AG09309 (cell line): Measurements from ENCODE around the gene POU2F1.
"Not testable (repeated sequence)": the region's sequence is repeated elsewhere in the genome, so short reads cannot be mapped to it uniquely, and the experiment has no call there.

Experiments
- DNase-seq: peaks from one replicate; pipeline ENCODE4 v3.0.0-alpha.2; 2010; ENCODE audit warnings: low read depth
- H3K4me3 ChIP-seq: 2 replicates; pipeline ENCODE4 v1.5.1; 2011; ENCODE audit warnings: mild to moderate bottlenecking, low read depth, low read length, moderate library complexity; ENCODE audit not compliant: control insufficient read depth
- TF ChIP-seq, protein P1 (sequence below): IDR thresholded peaks from 2 replicates; pipeline ENCODE4 v1.5.1; 2011; ENCODE audit warnings: mild to moderate bottlenecking, low read depth, low read length, inconsistent platforms; ENCODE audit not compliant: insufficient read depth, control insufficient read depth; ENCODE audit errors: missing control alignments

Gene POU2F1

DNA sequence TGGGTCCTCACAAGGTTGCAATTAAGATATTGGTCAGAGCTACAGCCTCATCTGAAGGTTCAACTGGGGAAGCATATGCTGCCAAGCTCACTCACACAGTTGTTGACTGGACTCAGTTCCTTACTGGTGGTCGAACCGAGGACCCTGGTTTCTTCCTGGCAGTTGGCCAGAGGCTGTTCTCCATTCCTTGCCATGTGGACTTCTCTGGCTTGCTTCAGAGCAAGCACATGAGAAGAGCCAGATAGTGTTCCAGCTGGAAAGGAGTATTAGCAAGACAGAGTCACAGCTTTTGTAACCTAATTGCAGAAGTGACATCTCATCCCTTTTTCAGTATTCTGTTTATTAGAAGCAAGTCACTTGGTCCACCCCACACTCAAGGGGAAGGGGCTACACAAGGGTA is 23.6 kb downstream of the POU2F1 start:
- H3K4me3 ChIP-seq: no peak overlapping the region
- TF ChIP-seq, protein P1, sequence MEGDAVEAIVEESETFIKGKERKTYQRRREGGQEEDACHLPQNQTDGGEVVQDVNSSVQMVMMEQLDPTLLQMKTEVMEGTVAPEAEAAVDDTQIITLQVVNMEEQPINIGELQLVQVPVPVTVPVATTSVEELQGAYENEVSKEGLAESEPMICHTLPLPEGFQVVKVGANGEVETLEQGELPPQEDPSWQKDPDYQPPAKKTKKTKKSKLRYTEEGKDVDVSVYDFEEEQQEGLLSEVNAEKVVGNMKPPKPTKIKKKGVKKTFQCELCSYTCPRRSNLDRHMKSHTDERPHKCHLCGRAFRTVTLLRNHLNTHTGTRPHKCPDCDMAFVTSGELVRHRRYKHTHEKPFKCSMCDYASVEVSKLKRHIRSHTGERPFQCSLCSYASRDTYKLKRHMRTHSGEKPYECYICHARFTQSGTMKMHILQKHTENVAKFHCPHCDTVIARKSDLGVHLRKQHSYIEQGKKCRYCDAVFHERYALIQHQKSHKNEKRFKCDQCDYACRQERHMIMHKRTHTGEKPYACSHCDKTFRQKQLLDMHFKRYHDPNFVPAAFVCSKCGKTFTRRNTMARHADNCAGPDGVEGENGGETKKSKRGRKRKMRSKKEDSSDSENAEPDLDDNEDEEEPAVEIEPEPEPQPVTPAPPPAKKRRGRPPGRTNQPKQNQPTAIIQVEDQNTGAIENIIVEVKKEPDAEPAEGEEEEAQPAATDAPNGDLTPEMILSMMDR: no peak
- no peak for DNase-seq

DNA sequence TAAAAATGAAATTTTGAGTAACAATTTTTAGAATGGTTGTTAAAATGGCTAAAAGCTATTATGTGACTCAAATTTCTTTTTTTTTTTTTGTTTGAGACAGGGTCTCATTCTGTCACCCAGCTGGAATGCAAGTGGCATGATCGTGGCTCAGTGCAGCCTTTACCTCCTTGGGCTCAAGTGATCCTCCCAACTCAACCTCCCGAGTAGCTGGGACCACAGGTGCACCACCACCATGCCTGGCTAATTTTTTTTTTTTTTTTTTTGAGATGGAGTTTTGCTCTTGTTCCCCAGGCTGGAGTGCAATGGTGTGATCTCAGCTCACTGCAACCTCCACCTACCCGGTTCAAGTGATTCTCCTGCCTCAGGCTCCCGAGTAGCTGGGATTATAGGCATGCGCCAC is 24.5 kb downstream of the POU2F1 start:
- not testable (repeated sequence) for DNase-seq, H3K4me3 ChIP-seq

DNA sequence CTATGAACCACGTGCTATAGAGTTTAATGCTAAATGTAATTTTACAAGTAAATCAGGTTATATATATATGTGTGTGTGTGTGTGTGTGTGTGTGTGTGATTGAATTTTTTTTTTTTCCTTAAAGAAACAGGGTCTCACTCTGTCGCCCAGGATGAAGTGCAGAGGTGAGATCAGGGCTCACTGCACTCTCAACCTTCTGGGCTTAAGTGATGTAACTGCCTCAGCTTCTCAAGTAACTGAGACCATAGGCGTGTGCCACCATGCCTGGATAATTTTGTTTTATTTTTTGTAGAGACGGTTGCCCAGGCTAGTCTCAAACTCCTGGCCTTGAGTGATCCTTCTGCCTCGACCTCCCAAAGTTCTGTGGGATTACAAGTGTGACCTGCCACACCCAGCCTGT is 26.3 kb downstream of the POU2F1 start:
- DNase-seq: no peak
- H3K4me3 ChIP-seq: no peak overlapping the region
- TF ChIP-seq, protein P1: no peak

DNA sequence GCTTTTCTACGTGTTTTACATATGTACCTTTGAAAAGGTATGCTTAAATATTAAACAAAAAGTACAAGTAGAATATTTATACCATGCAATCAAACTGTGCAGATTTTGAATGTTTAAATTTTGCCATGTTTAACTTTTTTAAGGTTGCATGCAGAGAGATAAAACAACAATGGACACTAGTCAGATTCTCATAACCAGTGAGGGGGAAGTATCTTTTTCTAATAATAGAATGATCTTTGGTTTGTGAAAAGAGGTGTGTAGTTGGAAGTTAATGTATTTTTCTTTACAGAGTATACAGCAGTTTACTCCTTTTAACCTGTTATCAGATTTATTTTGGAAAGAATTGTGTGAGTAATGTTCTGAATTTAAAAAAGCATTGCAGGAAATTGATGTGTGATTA is 27.1 kb downstream of the POU2F1 start:
- DNase-seq: no peak
- H3K4me3 ChIP-seq: no peak overlapping the region
- TF ChIP-seq, protein P1: no peak

DNA sequence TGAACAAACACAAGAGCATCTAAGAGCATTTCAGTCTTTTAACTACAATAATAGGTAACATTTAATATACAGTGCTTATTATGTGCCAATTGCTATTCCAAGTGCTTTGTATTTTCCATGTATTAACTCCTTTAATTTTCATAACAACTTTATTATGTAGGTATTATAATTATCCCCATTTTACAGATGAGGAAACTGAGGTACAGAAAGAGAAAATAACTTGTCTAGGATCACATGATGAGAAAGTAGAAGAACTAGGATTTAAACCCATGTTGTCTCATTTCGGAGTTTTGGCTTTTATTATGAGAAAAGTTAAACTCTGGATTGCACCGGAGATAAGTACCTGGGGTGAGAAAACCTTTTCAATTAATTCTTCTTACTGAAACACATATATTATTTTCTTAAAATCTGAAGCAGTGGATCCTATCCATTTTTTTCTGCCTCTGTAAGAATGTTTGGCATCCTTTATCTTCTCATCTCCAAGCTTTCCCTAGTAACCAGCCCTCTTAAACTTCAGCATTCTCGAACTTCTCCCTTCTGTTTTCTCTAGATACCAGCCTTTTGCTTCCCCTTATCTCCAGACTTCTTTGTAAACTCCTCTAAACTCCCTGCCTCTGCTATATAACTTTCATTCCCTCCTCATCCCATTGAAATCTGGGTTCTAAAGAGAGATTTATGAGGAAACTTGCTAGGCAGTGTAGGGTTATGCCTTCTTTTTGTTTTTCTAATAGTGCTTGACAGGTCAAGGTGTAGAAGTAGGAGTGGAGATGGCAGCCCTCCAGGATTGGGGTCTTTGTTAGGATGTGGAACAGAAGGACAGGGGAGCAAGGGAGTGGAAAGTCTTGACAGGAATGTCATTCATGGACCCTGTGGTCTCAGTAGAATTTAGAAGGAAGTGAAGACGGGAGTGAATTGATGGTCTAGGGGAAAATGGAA is 28.3 kb downstream of the POU2F1 start:
- TF ChIP-seq, protein P1: no peak
- H3K4me3 ChIP-seq: no peak overlapping the region
- no peak for DNase-seq

DNA sequence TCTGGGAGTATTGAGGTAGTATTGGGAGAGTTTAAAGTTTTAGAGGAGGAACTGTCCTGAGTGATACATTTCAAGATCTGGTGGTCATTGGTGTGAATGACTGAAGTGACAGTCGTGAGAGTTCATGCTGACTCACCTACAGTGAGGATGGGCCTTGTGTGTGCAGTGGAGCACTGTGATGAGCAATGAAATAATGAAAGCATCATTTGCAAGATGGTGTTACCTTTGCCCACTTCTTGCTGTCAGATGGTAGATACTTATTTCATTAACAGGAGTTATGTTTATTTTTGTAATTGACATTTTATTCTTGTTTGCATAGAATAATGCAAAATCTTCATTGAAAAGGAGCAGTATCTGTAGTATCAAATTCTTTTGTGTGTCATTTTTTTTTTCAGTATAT is 29.0 kb downstream of the POU2F1 start:
- no peak for DNase-seq
- TF ChIP-seq, protein P1: no peak
- no peak overlapping the region for H3K4me3 ChIP-seq

DNA sequence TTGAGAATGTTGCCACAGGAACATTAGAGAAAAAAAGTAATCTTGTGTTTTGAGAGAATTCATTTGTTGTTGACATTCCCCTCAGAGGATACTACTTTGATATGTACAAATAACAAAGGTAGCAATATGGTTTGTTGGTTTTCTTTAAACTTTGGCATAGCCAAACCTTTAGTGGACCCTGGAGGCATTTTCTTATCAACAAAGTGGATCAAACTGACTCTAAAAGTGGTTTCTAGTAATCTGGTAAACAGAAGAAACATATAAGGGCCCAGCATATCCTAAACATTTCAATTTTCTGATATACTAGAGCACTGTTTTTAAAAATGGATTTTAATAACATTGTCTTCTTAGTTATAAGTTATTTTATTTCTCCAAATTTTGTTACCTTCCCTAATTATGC is 29.8 kb downstream of the POU2F1 start:
- DNase-seq: no peak
- TF ChIP-seq, protein P1: no peak
- no peak overlapping the region for H3K4me3 ChIP-seq
